Endothelial cell of hepatic sinusoid (primary cell): Measurements from ENCODE around the gene TOPBP1.

Experiments used
- in situ Hi-C: cut with HindIII; loops from 2 replicates; pipeline ENCODE4 v1.10.0; 2017; ENCODE audit warnings: low sequenced_read_pairs

Gene TOPBP1

DNA sequence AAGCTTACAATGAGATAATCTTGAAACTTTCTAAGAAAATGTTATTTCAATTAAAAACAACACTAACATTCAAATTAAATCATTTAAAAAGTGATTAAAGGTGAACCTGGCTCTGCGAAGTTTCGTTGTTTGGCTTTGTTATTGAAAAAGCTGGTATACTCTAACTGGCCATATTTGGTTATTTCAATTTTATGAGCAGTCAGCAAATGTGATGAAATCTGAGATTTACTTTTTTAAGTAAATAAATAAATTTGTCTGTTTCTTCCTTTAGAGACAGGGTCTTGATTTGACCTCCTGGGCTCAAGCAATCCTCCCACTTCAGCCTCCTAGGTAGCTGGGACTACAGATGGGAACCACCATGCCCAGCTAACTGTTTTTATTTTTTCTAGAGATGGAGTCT is 50.2 kb downstream of the TOPBP1 start:
- in situ Hi-C loops, result no loop called here

DNA sequence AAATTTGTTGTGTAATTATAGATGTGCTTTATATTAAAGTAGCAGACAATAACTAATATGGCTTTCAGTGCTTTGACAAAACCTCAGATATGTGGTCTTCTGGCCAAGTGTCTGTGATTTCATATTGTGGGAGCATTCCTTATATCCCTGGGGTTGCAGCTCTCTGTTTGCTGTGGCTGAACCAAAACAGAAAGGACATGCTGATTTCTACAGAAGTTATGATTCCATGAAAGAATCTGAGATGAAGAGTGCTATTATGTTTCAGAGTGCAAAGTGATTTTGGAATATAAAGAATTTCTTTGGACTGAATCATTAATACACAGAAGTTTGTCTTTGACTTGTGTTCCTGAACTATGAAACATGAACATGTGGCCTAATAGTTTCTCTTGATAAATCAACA is 51.7 kb downstream of the TOPBP1 start:
- in situ Hi-C loops, result no loop called here

GRCh38 chr3:133608388-133608787 is 53.4 kb downstream of the TOPBP1 start:
- in situ Hi-C loops, result no loop called here

DNA sequence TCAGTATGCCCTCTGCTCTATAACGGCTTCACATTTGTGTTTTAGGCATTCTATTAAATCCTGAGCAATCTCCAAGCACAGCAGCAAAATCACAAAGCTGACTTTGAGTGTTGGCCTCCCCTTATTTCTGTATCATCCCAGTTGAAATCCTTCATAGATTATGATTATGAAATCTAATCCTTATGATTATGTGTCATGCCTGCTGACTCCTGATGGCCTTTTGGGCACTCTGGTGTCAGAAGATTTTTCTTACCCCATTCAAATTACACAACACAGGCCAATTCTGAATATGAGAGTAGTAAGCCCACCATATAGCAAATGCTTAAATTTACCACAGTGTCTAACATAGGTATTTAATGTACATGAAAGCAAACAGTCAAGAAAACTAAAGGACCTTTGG is 53.9 kb downstream of the TOPBP1 start:
- in situ Hi-C loops, result no loop called here

GRCh38 chr3:133606902-133607301 is 54.8 kb downstream of the TOPBP1 start:
- in situ Hi-C loops, result no loop called here

GRCh38 chr3:133606342-133606741 is 55.4 kb downstream of the TOPBP1 start:
- in situ Hi-C loops, result no loop called here

GRCh38 chr3:133600572-133601081 is 61.1 kb downstream of the TOPBP1 start:
- in situ Hi-C loops, result no loop called here

GRCh38 chr3:133599280-133599679 is 62.5 kb downstream of the TOPBP1 start:
- in situ Hi-C loops, result loop anchor here (25.0 kb wide), 1 partner anchor 112 kb away; no protein-coding TSS in a partner anchor

DNA sequence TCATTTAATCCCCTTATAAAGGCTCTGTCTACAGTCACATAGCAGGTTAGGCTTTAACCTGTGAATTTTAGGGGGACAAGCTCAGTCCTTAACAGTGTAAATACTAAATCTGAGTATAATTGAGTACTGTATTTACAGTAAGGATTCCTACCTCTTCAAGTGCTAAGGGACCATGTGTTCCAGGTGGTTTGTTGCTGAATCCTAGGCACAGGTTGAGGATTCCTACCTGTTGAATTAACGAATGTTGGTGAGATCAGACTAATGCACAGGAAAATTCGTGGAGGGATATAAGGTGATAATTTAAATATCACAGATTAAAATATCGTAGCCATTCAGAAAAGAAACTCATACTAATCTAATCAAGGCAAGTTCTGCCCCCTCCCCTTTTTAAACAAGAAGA is 63.3 kb downstream of the TOPBP1 start:
- in situ Hi-C loops, result loop anchor here (25.0 kb wide), 1 partner anchor 111 kb away; no protein-coding TSS in a partner anchor

DNA sequence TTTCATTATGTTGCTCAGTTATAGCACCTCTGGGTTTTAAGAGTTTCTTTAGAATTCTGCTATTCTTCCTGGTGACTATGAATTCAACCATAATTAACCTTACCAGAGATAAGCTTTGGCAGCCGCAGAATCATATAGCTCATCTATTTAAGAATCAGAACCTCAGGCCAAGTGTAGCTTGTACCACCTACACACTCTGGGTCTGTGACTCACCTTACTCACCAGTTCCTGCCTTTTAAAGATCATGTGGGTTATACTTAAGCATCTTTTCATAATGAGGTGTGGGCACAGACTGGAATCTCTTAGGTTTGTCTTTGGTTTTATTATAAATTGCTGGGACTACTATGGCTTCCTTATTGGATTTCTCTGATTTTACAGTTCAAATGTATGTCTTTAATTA is 66.4 kb downstream of the TOPBP1 start:
- in situ Hi-C loops, result loop anchor here (25.0 kb wide), 1 partner anchor 108 kb away; no protein-coding TSS in a partner anchor

GRCh38 chr3:133593243-133593642 is 68.5 kb downstream of the TOPBP1 start:
- in situ Hi-C loops, result loop anchor here (25.0 kb wide), 1 partner anchor 106 kb away; no protein-coding TSS in a partner anchor

GRCh38 chr3:133592843-133593242 is 68.9 kb downstream of the TOPBP1 start:
- in situ Hi-C loops, result loop anchor here (25.0 kb wide), 1 partner anchor 106 kb away; no protein-coding TSS in a partner anchor

DNA sequence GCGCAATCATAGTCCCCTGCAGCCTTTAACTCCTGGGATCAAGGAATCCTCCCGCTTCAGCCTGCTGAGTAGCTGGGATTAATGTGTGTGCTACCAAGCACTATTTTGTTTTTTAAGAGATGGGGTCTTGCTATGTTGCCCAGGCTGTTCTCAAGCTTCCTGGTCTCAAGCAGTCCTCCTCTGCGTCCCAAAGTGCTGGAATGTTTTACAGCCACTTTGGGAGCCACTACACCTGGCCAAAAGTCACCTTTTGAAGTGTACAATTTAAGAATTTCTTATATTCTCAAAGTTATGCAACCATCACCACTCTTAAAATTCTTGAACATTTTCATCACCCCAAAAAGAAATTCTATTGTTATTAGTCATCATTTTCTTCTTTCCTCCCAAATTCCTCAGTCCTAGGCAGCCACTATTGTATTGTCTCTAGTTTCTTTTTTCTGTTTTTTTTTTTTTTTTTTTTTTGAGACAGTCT is 70.4 kb downstream of the TOPBP1 start:
- in situ Hi-C loops, result loop anchor here (25.0 kb wide), 1 partner anchor 104 kb away; no protein-coding TSS in a partner anchor

DNA sequence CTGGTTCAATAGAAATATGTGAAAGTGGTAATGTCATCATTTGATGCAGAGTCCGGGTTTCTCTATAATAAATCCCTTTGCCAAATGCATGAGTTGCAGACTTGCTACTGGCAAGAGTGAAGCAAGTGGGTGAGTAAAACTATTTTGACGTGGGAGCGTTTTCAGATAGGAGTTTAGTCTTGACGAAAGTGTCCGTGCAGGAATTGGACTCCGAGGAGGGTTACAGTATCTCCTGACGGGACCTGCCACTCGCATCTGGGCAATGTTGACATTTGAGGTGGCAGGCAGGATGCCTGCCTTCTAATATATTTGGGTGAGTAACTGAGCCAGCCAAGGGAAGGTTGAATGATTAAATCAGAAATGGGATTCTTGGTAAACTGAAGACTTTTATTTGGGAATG is 72.2 kb downstream of the TOPBP1 start:
- in situ Hi-C loops, result loop anchor here (25.0 kb wide), 1 partner anchor 102 kb away; no protein-coding TSS in a partner anchor

GRCh38 chr3:133588784-133589465 is 72.8 kb downstream of the TOPBP1 start:
- in situ Hi-C loops, result loop anchor here (25.0 kb wide), 1 partner anchor 102 kb away; no protein-coding TSS in a partner anchor

- in situ Hi-C loops, result loop anchor here (25.0 kb wide), 1 partner anchor 101 kb away; no protein-coding TSS in a partner anchor
These were observed 73.7 kb downstream of the TOPBP1 start for GRCh38 chr3:133588035-133588434.

DNA sequence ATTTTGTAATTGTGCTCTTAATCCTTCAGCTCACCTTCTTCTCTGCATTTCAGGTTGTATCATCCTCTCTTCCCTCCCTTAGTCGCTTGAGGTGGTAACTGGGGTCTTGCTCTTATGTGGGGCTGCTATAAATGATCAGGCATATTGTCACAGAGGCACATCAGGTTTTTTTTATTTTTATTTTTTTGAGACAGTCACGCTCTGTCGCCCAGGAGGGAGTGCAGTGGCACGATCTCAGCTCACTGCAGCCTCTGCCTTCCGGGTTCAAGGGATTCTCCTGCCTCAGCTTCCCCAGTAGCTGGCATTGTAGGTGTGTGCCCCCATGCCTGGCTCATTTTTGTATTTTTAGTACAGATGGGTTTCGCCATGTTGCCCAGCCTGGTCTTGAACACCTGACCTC is 78.3 kb downstream of the TOPBP1 start:
- in situ Hi-C loops, result loop anchor here (5.0 to 25.0 kb wide), 2 partner anchors 39 to 96 kb away; no protein-coding TSS in a partner anchor

GRCh38 chr3:133578548-133579191 is 83.1 kb downstream of the TOPBP1 start:
- in situ Hi-C loops, result loop anchor here (25.0 kb wide), 1 partner anchor 91 kb away; no protein-coding TSS in a partner anchor

GRCh38 chr3:133576169-133576568 is 85.6 kb downstream of the TOPBP1 start:
- in situ Hi-C loops, result loop anchor here (25.0 kb wide), 1 partner anchor 89 kb away; no protein-coding TSS in a partner anchor

- in situ Hi-C loops, result loop anchor here (25.0 kb wide), 1 partner anchor 88 kb away; no protein-coding TSS in a partner anchor
These were observed 86.7 kb downstream of the TOPBP1 start for GRCh38 chr3:133575086-133575485.

DNA sequence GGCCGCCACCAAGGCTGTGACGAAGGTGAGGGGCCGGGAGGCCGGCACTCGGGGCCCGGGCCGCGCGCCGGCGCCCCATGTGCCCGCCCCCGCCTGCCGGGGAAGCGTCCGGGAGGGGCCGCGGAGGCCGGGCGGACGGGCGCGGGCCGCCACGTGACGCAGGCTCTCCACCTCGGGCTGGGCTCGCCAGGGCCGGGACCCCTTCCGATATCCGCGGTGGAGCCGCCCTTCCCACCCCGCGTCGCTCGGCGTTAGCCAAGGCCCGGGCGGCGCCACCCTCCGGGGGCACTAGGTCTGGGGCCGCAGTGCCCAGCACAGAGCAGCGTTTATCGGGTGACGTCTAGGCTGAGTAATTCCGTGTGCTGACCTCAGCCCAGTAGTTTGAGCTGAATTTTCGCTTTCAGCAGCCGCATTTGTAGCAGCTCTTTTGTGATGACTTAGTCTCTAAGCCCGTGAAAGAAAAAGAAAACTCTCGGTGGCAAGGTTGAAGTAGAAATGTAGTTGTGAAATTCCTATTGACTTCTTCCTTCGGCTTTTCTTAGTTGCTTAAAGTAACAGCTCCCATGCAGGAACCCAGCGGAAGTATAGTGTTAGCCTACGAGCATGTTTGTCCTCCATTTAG is 87.4 kb downstream of the TOPBP1 start:
- in situ Hi-C loops, result no loop called here
